HK-2 (cell line): Measurements from ENCODE around the gene MCTP2.
"Not testable (repeated sequence)": the region's sequence is repeated elsewhere in the genome, so short reads cannot be mapped to it uniquely, and the experiment has no call there.

Experiments used
- DNase-seq: peaks from one replicate; pipeline ENCODE4 v3.0.0-alpha.2; 2018; ENCODE audit not compliant: unreplicated experiment

Gene MCTP2

DNA sequence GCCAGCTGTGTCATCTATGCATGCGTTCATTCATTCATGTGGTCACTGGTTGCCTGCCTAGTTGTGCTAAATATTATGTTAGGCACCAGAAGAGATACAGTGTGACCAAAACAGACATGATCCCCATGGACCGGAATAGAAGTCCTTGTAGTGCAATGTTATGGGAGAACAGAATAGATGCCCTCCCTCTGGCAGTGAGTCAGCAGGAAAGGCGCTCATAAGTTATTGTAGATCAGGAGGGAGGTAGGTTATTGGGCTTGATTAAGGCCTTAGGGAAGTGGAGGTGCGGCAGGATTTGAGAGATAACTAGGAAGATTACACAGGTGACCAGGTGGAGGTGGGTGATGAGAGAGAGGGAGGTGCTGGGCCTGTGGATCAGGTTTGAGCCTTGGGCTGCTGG, 5.2 kb downstream of the MCTP2 start:
- DNase-seq: no peak

DNA sequence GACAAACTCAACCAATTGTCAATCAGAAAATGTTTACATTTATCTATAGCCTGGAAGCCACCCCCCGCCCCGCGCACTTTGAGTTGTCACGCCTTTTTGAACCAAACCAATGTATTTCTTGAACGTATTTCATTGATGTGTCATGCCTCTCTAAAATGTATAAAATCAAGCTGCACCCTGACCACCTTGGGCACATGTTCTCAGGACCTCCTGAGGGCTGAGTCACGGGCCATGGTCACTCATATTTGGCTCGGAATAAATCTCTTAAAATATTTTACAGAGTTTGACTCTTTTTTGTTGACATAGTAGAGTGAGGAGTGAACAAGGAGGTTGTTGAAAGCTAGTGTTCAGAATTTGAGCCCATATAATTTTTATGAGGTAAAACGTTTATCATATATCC, 6.5 kb downstream of the MCTP2 start:
- DNase-seq: no peak

DNA sequence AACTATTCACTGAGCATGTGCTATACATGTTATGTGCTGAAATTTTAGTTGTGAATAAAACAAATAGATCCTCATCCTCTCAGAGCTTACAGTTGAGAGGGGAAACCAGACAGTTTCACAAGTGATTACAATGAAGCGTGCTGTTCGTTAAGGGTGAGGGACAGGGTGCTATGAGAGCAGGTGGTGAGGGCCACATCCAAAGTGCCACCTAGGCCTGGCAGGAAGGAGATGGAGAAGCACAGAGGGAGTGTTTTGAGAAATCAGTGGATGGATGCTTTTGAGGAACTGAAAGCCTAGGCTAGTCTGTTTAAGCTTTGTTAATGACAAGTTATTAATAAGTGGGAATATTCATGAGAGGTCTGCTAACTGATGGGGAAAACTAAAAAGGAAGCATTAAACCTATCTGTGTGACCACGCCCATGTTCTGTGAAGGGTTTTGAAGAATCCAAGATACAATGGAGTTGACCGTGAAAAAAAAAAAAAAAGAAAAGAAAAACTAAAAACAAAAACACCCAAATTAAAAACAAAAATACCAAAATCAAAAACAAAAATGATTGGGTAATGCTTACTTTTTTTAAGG, 7.3 kb downstream of the MCTP2 start:
- no peak for DNase-seq

DNA sequence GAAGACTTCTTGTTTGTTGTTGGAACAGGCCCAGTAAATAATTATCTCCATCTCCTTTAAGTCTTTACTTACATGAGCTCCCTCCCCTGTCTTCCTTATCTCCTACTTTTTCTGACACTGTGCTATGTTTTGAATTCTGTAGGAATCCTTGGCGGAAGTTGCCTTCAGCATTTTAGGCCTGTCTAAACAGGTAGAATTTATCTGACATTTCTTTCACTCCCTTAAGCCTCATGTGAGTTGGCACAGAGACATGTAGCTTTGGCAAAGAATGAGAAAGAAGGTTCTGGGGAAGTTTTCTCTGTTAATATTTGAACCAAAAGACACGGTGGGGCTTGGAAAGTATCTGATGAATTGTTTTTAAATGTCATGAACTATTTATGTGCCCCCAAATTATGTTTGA, 8.1 kb downstream of the MCTP2 start:
- DNase-seq: no peak

DNA sequence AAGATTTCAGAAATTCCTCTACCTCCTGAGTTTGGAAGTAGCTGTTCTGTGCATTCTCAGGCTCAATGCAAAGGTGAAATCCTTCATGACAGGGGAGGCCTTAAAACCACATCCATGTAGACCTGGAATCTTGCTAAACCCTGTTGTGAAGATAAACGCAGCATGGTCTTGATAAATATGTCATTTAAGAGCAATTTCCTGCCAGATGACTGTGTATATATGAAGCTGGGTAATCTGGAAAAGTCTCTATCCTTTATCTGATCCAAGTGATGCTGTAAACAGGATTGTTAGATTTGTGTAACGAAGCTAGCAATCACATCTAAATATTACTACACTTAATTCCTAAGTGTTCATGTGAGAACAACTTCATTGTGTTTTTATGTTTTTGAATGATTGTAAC, 9.1 kb downstream of the MCTP2 start:
- DNase-seq: no peak

DNA sequence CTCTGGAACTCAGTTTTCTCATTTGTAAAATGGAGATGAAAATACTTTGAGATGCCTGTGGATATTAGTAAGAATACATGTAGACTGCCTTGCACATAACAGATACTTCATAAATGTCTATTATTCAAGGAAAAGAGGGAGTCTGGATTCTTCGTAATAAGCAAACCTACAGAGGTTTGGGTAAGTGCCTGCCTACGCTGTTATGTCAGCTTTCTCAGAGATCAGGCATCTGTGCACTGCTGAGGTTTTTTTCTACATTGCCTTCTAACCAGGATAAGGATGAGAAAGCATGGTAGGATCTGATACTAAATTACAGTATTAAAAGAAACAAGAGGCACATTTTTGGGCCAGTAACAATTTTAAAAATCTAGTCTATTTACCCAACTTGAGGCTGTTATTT, 10.9 kb downstream of the MCTP2 start:
- no peak for DNase-seq

DNA sequence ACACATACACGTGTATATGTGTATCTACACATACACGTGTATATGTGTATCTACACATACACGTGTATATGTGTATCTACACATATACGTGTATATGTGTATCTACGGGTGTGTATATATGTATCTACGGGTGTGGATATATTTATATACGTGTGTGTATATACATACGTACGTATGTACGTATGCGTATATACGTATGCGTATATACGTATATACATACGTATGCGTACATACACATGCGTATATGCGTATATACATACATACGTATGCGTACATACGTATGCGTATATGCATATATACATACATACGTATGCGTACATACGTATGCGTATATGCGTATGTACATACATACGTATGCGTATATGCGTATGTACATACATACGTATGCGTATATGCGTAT, 11.6 kb downstream of the MCTP2 start:
- not testable (repeated sequence) for DNase-seq

DNA sequence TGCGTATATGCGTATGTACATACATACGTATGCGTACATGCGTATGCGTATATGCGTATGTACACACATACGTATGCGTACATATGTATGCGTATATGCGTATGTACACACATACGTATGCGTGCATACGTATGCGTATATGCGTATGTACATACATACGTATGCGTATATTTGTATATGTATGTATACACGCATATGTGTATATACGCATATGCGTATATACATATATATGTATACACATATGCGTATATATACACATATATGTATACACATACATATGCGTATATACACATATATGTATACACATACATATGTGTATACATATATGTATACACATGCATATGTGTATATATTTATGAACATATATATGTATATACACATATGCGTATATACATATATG, 12.1 kb downstream of the MCTP2 start:
- no peak for DNase-seq

DNA sequence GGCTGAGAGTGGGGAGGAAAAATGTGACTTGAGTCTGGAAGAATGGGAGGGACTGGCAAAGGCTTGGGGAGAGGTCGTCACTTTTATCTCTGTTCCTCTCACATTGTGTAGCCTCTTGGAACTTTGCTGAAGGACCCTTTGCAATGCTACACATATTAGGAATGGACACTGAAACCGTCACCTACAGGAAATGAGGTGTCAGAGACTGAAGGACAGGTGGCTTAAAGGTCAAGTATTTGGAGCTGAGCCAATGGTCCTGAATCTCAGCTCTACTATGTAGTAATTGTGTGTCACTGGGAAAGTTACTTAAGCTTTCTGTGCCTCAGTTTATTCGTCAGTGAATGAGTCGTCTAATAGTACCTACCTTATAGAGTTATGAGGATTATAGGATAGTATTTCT, 14.7 kb downstream of the MCTP2 start:
- no peak for DNase-seq

DNA sequence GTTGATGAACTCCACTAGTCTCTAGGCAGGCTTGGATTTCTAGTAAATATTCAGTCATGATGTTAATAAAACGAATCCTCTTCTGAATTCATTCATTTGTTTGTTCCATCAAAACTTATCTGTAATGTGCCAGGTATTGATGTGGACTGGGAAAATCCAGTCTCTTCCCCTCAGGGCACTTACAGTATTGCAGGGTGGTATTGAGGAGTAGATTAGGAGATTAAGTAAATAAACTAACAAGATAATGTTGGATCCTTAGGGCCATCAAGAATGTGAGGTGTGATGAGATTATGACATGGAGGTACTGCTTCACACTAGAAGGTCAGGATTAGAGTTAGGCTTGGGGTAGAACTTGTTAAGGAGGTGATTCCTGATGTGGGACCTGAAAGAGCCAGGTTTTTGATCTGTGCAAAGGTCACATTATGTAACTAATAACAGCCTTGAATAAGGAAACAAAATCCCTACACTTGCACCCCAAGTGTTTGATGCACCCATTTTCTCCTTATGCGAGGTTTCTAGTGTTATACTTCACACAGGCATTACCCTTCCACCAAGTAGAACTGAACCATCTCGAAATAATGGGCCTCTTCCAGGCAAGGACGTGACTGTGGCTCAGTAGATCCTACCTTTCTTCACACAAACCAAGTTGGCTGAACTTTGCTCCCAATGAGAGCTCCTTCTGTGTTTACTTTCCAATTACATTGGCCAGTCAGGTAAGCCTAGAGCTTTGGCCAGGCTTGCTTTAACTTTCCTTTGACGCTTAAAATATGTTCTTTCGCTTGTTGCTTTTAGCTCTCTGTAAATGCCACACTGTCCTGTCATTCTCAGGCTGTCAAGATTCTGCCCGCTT, 16.7 kb downstream of the MCTP2 start:
- no peak for DNase-seq

DNA sequence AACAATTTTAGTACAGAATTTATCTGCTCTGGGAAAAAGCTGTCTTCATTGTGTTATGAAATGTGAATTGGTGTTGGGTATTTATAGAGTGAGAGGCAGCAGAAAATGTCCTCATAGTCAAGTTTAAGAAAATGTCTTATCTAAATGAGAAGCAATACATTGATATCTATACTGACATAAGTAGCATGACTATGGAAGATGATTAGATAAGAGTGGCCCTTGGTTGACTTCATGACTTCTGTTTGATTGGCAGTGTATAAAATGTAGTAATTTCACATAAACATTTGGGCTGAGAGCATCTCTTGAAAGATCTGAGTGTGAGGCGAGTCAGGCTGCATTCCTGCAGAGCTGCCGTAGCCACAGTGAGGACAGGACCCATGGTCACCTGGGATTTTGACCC, 19.4 kb downstream of the MCTP2 start:
- DNase-seq: no peak

DNA sequence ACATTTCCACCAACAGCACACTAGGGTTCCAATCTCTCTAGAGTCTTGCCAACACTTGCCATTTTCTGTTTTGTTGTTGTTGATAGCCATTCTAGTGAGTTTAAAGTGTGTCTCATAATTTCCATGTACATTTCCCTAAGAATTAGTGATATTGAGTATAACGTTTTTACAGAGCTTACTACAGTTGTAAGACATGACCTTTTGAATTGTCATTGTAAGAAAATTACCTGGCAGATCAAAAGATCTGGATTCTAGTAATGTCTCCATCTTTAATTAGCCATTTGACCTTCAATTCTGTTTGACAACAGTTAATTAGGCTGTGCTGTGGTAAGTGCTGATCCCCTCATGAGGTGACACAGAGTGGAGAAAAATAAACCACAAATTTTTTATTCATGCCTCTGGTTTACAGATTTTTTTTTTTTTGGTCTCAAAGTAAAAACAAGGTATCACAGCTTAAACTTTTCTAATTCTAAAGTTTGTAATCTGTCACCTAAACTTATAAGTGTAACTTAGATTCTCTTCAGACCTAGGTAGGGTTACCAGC, 20.9 kb downstream of the MCTP2 start:
- no peak for DNase-seq

DNA sequence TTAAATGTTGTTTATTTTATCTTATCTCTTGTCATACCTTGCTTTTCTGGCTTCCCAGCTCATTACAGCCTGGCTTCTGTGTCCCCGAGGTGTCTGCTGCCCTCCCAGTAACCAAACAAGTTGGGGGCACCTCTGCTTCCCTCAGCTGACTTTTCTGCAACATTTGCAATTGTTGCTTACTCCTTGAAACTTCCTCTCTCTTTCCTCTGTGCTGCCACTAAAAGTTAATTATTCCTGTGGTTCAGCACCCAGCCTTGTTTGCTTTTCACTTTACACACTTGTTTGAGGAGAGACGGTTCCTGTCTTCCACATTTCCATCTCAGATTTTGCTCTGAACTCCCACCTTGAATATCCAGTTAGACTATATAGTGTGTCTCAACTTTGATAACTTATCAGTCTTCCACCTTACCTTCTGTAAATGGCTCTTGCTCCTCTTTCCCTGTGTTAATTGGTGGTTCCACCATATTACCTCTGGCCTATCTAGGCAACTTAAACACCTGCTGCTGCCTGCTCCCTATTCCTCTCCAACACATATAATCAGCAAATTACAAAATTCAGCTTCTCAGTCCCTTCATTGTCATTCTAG, 21.6 kb downstream of the MCTP2 start:
- no peak for DNase-seq

DNA sequence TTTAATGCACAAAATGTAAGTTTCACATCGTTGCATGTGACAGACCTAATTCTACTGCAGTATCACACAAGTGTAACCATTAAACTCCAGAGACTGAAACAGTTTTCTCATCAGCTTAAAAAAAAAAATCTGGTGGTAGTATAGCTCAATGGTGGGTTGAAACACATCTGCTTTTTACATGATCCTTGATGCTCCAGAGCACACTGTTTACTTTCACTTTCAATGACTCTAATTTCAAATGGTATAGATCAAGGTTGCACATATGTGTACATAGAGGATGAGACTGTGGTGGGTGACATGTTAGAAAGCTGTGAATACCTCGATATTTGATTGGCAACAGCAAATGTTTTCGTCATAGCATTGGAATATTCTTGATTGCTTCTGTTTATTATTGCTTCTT, 22.4 kb downstream of the MCTP2 start:
- DNase-seq: no peak

DNA sequence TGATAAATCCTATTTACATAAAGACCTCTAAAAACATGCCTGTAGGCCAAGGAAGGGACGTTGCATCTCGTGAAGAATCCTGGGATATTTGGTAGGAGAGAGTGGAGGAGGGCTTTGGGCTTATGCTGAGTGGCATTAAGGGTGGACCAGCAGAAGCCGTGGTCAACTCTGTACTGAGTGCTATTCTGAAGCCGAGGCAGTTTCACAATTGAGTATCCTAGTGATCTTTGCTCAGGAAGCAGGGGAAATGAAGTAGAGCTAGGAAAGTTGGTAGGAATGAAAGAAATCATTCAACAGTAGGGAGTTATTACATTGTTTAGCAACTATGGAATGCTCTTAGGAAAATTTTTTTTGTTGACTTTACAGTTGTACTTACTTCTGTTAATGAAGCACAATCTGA, 24.2 kb downstream of the MCTP2 start:
- DNase-seq: no peak

DNA sequence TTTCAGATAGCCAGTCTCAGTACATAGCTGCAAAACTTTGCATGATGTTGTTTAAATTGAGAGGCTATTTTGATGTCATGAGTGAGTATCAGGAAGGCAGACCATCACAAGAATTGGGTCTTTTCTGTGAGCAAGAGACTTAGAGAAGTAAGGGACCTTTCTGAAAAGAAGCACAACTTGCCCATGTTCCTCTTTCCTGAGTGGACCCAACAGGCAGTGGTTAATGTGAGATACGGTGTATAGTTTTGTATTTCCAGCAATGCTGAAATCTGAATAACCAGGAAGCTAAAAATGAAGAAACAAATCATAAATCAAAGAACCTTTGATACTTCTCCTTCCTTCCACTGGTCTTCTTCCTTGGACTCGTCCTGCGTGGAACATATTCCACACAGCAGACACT, 25.1 kb downstream of the MCTP2 start:
- DNase-seq: no peak

DNA sequence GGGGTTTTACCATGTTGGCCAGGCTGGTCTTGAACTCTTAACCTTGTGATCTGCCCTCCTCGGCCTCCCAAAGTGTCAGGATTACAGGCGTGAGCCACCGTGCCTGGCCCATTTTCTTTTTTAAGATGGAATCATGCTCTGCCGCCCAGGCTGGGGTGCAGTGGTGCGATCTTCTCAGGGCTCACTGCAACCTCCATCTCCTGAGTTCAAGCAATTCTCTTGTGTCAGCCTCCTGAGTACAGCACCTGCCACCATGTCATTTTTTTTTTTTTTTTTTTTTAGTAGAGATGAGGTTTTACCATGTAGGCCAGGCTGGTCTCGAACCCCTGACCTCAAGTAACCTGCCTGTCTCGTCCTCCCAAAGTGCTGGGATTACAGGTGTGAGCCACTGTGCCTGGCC, 26.4 kb downstream of the MCTP2 start:
- DNase-seq: not testable (repeated sequence)

DNA sequence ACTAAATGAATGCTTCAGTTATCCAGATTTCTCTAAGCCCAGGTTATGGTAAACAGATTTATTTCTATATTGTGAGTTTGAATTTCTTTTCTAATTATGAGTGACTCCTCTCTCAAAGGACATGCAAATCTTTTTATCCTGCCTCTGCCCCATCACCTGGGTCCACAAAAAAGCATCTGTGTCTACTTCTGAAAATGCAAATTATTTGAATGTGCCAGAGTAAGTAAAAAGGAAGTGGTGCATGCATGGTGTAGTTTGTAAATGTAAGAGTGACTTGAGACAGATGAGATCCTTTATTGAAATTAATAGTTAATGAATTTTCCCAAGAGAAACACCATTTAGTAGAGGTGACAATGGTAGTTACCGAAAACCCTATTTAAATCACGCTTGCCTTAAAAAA, 26.9 kb downstream of the MCTP2 start:
- DNase-seq: no peak

DNA sequence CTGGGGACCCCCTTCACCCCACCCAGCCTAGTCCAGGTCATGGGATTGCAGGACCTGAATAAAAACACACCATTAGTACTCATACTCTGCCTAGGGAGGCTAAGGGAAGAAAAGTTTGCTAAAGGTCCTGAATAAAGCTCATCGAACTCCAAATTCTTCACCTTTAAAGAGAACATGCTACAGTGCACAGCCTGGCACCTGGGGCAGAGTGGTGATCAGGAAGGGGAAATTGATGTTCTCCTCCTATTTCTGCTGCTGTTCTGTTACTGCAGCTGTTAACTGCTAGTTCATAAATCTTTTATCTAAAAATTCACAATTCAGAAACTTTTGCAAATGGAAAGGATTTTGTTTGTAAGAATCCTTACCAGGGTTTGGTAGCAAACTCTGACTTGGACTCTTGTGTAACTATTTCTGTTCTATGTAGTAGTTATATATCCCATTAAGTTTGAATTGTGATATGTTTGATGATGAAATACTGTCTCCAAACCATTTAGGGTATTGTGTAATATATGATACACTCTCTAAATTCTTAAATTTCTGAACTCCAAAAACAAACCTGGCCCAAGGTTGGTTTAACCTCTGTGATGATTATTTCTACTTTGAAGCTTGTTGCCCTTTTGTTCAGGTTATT, 27.9 kb downstream of the MCTP2 start:
- no peak for DNase-seq

DNA sequence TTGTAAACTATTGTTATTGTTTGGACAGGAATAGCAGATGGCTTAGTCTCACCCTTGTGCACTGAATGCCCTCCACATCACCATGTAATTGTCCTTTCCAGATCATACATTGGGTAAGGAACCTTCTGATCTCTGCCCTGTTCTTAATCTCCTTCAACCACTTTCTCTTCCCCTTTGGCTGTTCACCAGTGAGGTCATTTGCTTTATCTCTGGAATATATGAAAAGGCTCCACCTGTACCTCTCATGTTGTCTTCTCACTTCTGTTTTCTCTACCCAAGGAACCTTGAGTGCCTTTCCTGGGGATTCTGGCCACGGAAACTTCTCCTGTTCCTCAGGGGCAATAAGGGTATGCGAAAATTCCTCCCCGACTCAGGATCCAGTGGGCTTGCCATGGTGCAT, 28.5 kb downstream of the MCTP2 start:
- DNase-seq: no peak

DNA sequence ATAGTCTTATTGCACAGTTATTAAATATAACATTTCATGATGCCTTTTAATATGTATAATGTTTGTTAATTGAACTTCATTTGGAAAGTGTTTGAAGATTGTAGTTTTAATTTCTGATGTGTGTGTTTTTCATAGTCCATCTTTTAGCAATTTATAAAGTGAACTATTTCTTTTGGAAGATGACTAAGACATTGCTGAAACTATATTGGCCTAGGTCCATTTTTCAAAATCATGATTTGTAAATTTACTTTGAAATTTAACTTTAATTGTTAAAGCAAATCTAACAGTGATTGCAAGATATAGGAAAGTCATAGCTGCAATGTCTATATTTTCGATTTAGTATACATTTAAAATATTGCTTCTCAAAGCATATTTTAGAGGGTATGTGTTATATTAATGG, 30.8 kb downstream of the MCTP2 start:
- DNase-seq: no peak
